Kasumi-1 (cell line): ENCODE measurements around the gene TMEM126B.
A peak's percentile ranks its signal among the peaks of the same experiment; 100 is the strongest.
"Not testable (repeated sequence)": the region's sequence is repeated elsewhere in the genome, so short reads cannot be mapped to it uniquely, and the experiment has no call there.

ENCODE experiments used
- DNase-seq, 2 experiments: peaks; one replicate each; lab custom pipeline; 2025; lab: John Stamatoyannopoulos, UW

The TMEM126B gene

GRCh38 chr11:85627998-85628770, at the start of gene TMEM126B:
Gene TMEM126B, plus strand, starts transcription at chr11:85628593. Its CDS starts 15 bp downstream, at chr11:85628608.
- peak; percentile 97 to 98 for DNase-seq

- no peak for DNase-seq
These were observed 46.3 kb upstream of the TMEM126B start for GRCh38 chr11:85582111-85582510.

- DNase-seq, result no peak
These were observed 39.0 kb upstream of the TMEM126B start for GRCh38 chr11:85589373-85589772.

GRCh38 chr11:85590848-85591483, 37.4 kb upstream of the TMEM126B start:
- DNase-seq, result peak; percentile 69 to 71

GRCh38 chr11:85595285-85595884, 33.0 kb upstream of the TMEM126B start:
- DNase-seq, result peak; percentile 63 to 69

GRCh38 chr11:85596886-85597285, 31.5 kb upstream of the TMEM126B start:
- no peak for DNase-seq

- DNase-seq, result no peak
These were observed 29.3 kb upstream of the TMEM126B start for GRCh38 chr11:85599083-85599482.

- no peak for DNase-seq
These were observed 25.7 kb upstream of the TMEM126B start for GRCh38 chr11:85602526-85603213.

- no peak for DNase-seq
These were observed 25.2 kb upstream of the TMEM126B start for GRCh38 chr11:85603220-85603619.

GRCh38 chr11:85606237-85606636, 22.2 kb upstream of the TMEM126B start:
- DNase-seq, result not testable (repeated sequence)

- not testable (repeated sequence) for DNase-seq
These were observed 19.8 kb upstream of the TMEM126B start for GRCh38 chr11:85608621-85609020.

GRCh38 chr11:85609286-85609685, 19.1 kb upstream of the TMEM126B start:
- DNase-seq, result not testable (repeated sequence)

- peak; percentile 10 to 37 for DNase-seq
These were observed 16.8 kb upstream of the TMEM126B start for GRCh38 chr11:85611643-85612042.

- no peak for DNase-seq
These were observed 8.9 kb upstream of the TMEM126B start for GRCh38 chr11:85619499-85619898.

GRCh38 chr11:85620256-85620655, 8.1 kb upstream of the TMEM126B start:
- no peak for DNase-seq

- no peak for DNase-seq
These were observed 1.9 kb upstream of the TMEM126B start for GRCh38 chr11:85626496-85626895.

GRCh38 chr11:85627332-85627997, 928 bp upstream of the TMEM126B start, which contains the start of gene DLG2:
Gene DLG2, minus strand, starts transcription at chr11:85627344.
- DNase-seq, result peak; percentile 26 to 27

- DNase-seq, result peak; percentile 51 to 66
These were observed 463 bp downstream of the TMEM126B start for GRCh38 chr11:85628771-85629341.

GRCh38 chr11:85634747-85635146, 6.4 kb downstream of the TMEM126B start:
- no peak for DNase-seq

- DNase-seq, result no peak
These were observed 14.8 kb downstream of the TMEM126B start for GRCh38 chr11:85643191-85643614.

GRCh38 chr11:85647078-85647477, 18.7 kb downstream of the TMEM126B start:
- peak; percentile 32 to 55 for DNase-seq
